MM.1S (cell line): ENCODE measurements around the gene FMN2.

Experiments used
- DNase-seq: peaks from one replicate; pipeline ENCODE4 v3.0.0-alpha.2; 2015
- H2AFZ ChIP-seq: fragments of 300-600 bp; sonication (generic); 2 replicates; pipeline ENCODE4 v1.6.0; 2016; ENCODE audit warnings: antibody characterized with exemption, low read length
- H3F3A ChIP-seq: fragments of 300-600 bp; sonication (generic); 2 replicates; pipeline ENCODE4 v1.6.1; 2016; ENCODE audit warnings: mild to moderate bottlenecking, antibody characterized with exemption, low read length, moderate library complexity, mixed read lengths; ENCODE audit not compliant: insufficient read depth
- H3K27ac ChIP-seq: fragments of 300-600 bp; sonication (generic); 2 replicates; pipeline ENCODE4 v1.5.1; 2016; ENCODE audit warnings: mild to moderate bottlenecking, low read length
- H3K27me3 ChIP-seq: fragments of 300-600 bp; sonication (generic); replicated peaks from 2 replicates; pipeline ENCODE4 v1.6.0; 2016; ENCODE audit warnings: low read length; ENCODE audit not compliant: insufficient read depth
- H3K36me3 ChIP-seq: fragments of 300-600 bp; sonication (generic); replicated peaks from 2 replicates; pipeline ENCODE4 v1.6.1; 2016; ENCODE audit warnings: mild to moderate bottlenecking, low read length, mixed read lengths; ENCODE audit not compliant: insufficient read depth
- H3K4me1 ChIP-seq: fragments of 300-600 bp; sonication (generic); 2 replicates; pipeline ENCODE4 v1.6.1; 2016; ENCODE audit warnings: low read length, mixed read lengths
- H3K4me2 ChIP-seq: fragments of 300-600 bp; sonication (generic); 2 replicates; pipeline ENCODE4 v1.6.0; 2016; ENCODE audit warnings: low read depth, low read length
- H3K4me3 ChIP-seq: fragments of 300-600 bp; sonication (generic); 2 replicates; pipeline ENCODE4 v1.5.1; 2016; ENCODE audit warnings: low read length, mixed read lengths
- H3K79me2 ChIP-seq: fragments of 300-600 bp; sonication (generic); 2 replicates; pipeline ENCODE4 v1.6.1; 2016; ENCODE audit warnings: mixed run types, low read length, mixed read lengths
- H3K9ac ChIP-seq: fragments of 300-600 bp; sonication (generic); 2 replicates; pipeline ENCODE4 v1.6.1; 2016; ENCODE audit warnings: low read length, mixed read lengths
- H3K9me2 ChIP-seq: fragments of 300-600 bp; sonication (generic); replicated peaks from 2 replicates; pipeline ENCODE4 v1.6.1; 2016; ENCODE audit warnings: mild to moderate bottlenecking, low read length, mixed read lengths; ENCODE audit not compliant: insufficient read depth
- H3K9me3 ChIP-seq: fragments of 300-600 bp; sonication (generic); replicated peaks from 2 replicates; pipeline ENCODE4 v1.6.1; 2016; ENCODE audit warnings: mild to moderate bottlenecking, low read length, mixed read lengths; ENCODE audit not compliant: insufficient read depth
- H4K20me1 ChIP-seq: fragments of 300-600 bp; sonication (generic); 2 replicates; pipeline ENCODE4 v1.6.1; 2016; ENCODE audit warnings: mild to moderate bottlenecking, low read length, moderate library complexity, mixed read lengths; ENCODE audit not compliant: insufficient read depth
- EZH2 ChIP-seq: fragments of 300-600 bp; sonication (generic); optimal IDR thresholded peaks from 2 replicates; pipeline ENCODE3; 2017; ENCODE audit warnings: low read depth, mild to moderate bottlenecking, antibody characterized with exemption, low read length, mixed read lengths
- EZH2phosphoT487 ChIP-seq: fragments of 300-600 bp; sonication (generic); IDR thresholded peaks from 2 replicates; pipeline ENCODE4 v1.6.1; 2018; ENCODE audit warnings: antibody characterized with exemption, low read length
- TF ChIP-seq, protein P1 (sequence below): fragments of 300-600 bp; sonication (generic); IDR thresholded peaks from 2 replicates; pipeline ENCODE4 v1.5.1; 2016; ENCODE audit warnings: antibody characterized with exemption, low read length, mixed read lengths

Gene FMN2

DNA sequence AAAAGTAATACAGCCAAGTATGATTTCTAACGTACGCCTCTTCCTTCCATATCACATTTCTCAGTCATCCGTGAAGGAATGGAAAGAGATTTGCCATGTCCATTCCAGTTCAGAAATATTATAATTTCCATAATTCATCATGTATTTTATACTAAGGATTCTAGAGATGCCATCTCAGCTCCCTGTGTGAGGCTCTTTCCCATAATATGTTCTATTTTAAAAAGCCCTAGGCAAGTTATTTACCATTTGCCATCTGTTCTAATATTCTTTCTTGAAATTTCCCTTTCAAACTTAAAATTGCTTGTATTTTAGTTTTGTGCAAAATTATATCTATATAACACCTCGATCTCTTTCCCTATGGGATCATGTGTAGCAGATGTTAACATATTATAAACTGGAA lies 106.7 kb downstream of the FMN2 start:
- Histone ChIP-seq H3K9me3 (no peaks in the 10 kb centered on the region), H3K27me3 (no peaks in the 10 kb centered on the region), H3F3A (no peaks in the 10 kb centered on the region), H3K36me3 (no peaks in the 10 kb centered on the region), H3K27ac (no peak overlapping the region), H2AFZ (no peak overlapping the region), H3K4me2 (no peak overlapping the region), H3K79me2 (no peaks in the 10 kb centered on the region), H3K9me2 (no peaks in the 10 kb centered on the region), H3K4me3 (no peak overlapping the region), H3K9ac (no peak overlapping the region), H3K4me1 (no peaks in the 10 kb centered on the region), H4K20me1 (no peaks in the 10 kb centered on the region)
- TF ChIP-seq EZH2phosphoT487 (no peak), EZH2 (no peak)
- TF ChIP-seq, protein P1, sequence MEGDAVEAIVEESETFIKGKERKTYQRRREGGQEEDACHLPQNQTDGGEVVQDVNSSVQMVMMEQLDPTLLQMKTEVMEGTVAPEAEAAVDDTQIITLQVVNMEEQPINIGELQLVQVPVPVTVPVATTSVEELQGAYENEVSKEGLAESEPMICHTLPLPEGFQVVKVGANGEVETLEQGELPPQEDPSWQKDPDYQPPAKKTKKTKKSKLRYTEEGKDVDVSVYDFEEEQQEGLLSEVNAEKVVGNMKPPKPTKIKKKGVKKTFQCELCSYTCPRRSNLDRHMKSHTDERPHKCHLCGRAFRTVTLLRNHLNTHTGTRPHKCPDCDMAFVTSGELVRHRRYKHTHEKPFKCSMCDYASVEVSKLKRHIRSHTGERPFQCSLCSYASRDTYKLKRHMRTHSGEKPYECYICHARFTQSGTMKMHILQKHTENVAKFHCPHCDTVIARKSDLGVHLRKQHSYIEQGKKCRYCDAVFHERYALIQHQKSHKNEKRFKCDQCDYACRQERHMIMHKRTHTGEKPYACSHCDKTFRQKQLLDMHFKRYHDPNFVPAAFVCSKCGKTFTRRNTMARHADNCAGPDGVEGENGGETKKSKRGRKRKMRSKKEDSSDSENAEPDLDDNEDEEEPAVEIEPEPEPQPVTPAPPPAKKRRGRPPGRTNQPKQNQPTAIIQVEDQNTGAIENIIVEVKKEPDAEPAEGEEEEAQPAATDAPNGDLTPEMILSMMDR, result no peak
- DNase-seq, result no peak

GRCh38 chr1:240199758-240200645 lies 108.3 kb downstream of the FMN2 start:
- Histone ChIP-seq H3K9me2 (no peaks in the 10 kb centered on the region), H3K27ac (no peak overlapping the region), H3K27me3 (no peaks in the 10 kb centered on the region), H3F3A (no peaks in the 10 kb centered on the region), H3K36me3 (no peaks in the 10 kb centered on the region), H3K9ac (no peak overlapping the region), H2AFZ (no peak overlapping the region), H3K4me2 (no peak overlapping the region), H3K4me3 (no peak overlapping the region), H3K79me2 (no peaks in the 10 kb centered on the region), H3K4me1 (no peaks in the 10 kb centered on the region), H3K9me3 (no peaks in the 10 kb centered on the region), H4K20me1 (no peaks in the 10 kb centered on the region)
- TF ChIP-seq, protein P1, result no peak
- TF ChIP-seq EZH2 (no peak), EZH2phosphoT487 (no peak)
- DNase-seq, result no peak

DNA sequence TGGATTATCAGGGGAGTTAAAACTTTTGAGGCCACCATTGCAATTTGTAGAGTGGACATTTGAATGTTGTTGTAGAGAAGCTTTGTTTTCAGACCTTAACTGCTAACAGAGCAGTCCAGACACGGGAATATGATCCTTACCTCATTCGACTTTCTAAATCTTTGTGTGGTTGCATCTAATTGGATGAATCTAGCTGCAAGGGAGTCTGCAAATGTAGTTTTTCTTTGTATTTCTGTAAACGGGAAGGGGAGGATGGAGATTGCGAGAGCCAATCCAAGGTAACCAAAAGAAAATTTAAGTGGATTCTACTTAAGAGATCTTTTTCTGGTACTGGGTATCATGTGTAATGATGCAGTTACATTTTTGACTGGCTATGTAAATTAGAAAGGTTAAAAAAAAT lies 110.2 kb downstream of the FMN2 start:
- H3K36me3 ChIP-seq, result no peaks in the 10 kb centered on the region
- DNase-seq, result no peak

DNA sequence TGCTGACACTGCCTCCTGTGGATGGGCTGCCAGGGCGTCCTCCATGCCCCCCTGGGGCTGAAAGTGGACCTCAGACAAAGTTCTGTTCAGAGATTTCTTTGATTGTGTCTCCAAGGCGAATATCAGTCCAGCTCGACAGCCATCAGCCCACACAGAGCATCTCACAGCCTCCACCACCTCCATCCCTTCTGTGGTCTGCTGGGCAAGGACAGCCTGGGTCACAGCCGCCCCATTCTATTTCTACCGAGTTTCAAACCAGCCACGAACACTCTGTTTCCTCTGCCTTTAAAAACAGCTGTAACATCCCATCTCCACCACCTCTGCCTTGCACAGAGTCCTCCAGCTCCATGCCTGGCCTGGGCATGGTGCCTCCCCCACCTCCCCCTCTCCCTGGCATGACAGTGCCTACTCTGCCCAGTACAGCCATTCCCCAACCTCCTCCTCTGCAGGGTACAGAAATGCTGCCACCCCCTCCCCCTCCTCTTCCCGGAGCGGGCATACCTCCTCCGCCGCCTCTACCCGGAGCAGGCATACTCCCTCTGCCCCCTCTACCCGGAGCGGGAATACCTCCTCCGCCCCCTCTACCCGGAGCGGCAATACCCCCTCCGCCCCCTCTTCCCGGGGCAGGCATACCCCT lies 115.5 kb downstream of the FMN2 start:
- no peak for TF ChIP-seq EZH2
- TF ChIP-seq EZH2phosphoT487, result no peak
- TF ChIP-seq, protein P1, result no peak
- Histone ChIP-seq H3K27ac (no peak overlapping the region), H2AFZ (no peak overlapping the region), H4K20me1 (no peaks in the 10 kb centered on the region), H3K4me2 (no peak overlapping the region), H3K36me3 (no peaks in the 10 kb centered on the region), H3K79me2 (no peaks in the 10 kb centered on the region), H3F3A (no peaks in the 10 kb centered on the region), H3K4me1 (no peaks in the 10 kb centered on the region), H3K9me3 (no peaks in the 10 kb centered on the region), H3K4me3 (no peak overlapping the region), H3K9ac (no peak overlapping the region), H3K27me3 (no peaks in the 10 kb centered on the region), H3K9me2 (no peaks in the 10 kb centered on the region)
- DNase-seq, result no peak

More for the DNA sequence above, 110.2 kb downstream of the FMN2 start:
- no peak for TF ChIP-seq EZH2phosphoT487
- Histone ChIP-seq H3K4me2 (no peak overlapping the region), H3K4me1 (no peaks in the 10 kb centered on the region), H2AFZ (no peak overlapping the region), H3K27me3 (no peaks in the 10 kb centered on the region), H3K9me3 (no peaks in the 10 kb centered on the region), H3F3A (no peaks in the 10 kb centered on the region), H3K4me3 (no peak overlapping the region), H3K27ac (no peak overlapping the region), H3K79me2 (no peaks in the 10 kb centered on the region), H3K9ac (no peak overlapping the region), H3K9me2 (no peaks in the 10 kb centered on the region), H4K20me1 (no peaks in the 10 kb centered on the region)
